Ammon's horn (tissue), 1 donor: Measurements from ENCODE around the gene C7.
"Not testable (repeated sequence)": the region's sequence is repeated elsewhere in the genome, so short reads cannot be mapped to it uniquely, and the experiment has no call there.

Experiments
- DNase-seq: peaks from one replicate; pipeline ENCODE4 v3.0.0-alpha.2; 2016; ENCODE audit warnings: low spot score

The C7 gene

DNA sequence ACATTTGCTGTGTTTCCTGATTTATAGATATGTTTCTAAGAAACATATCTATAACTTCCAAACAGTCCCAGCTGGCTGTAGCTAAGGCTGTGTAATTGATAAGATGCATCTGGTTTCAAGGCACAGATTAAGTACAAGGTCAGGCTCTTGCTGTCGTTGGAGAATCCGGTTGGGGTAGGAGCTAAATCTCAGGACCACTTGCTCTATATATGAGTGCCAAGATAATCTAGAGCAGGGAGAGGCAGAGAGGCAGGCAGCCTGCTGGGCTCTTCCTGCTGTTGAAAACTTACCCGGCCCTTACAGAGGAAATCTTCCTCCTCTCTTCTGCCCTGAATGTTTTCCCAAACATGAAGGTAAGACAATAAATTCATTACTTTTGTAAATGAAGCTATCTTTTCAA lies at the start of gene C7:
Gene C7 (plus strand): TSS at position 234 of the 400 bp plus-strand sequence. CDS start 114 bp downstream, at position 348.
- DNase-seq = no peak

GRCh38 chr5:40860711-40861110 lies 48.6 kb upstream of the C7 start:
- DNase-seq = no peak

GRCh38 chr5:40865004-40865403 lies 44.3 kb upstream of the C7 start:
- not testable (repeated sequence) for DNase-seq

DNA sequence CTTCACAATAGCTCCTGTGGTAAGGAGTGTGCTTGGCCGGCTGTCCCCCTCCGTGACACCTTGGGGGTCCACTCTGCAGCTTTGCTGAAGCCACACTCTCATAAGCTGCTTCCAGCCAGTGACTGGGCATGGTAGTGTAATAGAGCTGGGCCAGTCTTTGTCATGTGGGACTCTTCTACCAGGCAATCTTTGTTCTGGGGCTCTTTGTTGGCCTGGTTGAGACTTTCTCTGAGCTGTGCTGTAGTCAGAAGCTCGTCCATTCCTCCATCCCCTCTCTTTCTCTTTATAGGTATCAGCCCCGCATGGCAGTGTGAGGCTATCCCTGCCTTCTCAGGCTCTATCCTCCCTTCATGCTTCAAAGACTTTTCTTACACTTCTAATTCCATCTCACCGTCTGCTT lies 42.5 kb upstream of the C7 start:
- DNase-seq = no peak

GRCh38 chr5:40869384-40869783 lies 39.9 kb upstream of the C7 start:
- no peak for DNase-seq

- DNase-seq = no peak
These were observed 38.1 kb upstream of the C7 start for GRCh38 chr5:40871177-40871576.

- not testable (repeated sequence) for DNase-seq
These were observed 37.0 kb upstream of the C7 start for GRCh38 chr5:40872253-40872652.

- DNase-seq = no peak
These were observed 35.9 kb upstream of the C7 start for GRCh38 chr5:40873286-40873880.

DNA sequence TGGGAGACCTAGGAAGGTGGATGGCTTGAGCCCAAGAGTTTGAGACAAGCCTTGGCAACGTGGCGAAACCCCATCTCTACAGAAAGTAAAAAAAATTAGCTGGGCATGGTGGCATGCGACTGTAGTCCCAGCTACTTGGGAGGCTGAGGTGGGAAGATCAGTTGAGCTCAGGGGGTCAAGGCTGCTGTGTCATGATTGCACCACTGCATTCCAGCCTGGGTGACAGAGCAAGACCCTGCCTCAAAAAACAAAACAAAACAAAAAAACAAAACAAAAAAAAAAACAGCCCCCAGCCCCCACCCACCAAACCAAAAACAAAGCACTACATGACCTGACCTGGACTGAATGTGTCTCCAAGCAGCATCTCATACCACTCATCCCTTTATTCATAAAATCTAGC lies 33.3 kb upstream of the C7 start:
- no peak for DNase-seq

GRCh38 chr5:40877371-40877988 lies 31.8 kb upstream of the C7 start:
- no peak for DNase-seq

- peak; percentile 9 for DNase-seq
These were observed 29.9 kb upstream of the C7 start for GRCh38 chr5:40879163-40879942.

GRCh38 chr5:40882291-40882690 lies 27.0 kb upstream of the C7 start:
- DNase-seq = no peak

GRCh38 chr5:40883051-40883450 lies 26.2 kb upstream of the C7 start:
- DNase-seq = not testable (repeated sequence)

- not testable (repeated sequence) for DNase-seq
These were observed 13.6 kb upstream of the C7 start for GRCh38 chr5:40895440-40896425.

DNA sequence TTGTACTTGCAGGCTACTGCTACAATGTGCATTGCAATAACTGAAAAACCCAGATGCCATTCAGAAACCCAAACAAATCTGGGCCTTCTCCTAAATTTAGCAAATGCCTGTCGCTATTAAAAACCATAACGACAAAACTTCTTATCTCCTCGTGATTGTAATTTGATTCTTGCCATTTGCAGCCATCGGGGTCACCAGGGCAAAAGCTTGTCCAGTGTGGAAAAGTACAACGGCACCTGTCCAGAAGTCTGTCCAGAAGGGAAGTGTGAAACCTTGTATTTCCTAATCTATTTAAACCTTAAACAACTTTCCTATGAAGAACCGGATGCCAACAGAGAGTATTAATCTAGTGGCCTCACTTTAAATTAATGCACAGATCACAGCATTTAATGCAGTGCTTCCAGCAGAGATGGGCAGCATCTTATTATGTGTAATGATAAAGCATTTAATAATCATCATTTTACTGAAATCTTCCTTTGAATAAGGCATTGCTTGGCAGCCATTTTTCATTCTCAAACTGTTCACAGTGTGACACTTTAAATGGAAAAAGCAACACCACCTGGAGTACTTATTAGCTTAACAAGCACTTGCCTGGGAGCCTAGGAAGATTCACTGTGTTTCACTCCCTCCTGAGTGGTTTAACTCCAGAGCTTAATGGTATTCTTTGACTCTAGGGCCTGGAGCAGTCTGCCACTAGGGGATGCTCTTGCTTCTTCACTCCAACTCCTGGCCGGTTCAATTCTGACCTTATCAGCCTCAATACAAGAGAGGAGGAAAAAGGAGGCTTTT lies 4.9 kb upstream of the C7 start:
- DNase-seq = peak; percentile 73

DNA sequence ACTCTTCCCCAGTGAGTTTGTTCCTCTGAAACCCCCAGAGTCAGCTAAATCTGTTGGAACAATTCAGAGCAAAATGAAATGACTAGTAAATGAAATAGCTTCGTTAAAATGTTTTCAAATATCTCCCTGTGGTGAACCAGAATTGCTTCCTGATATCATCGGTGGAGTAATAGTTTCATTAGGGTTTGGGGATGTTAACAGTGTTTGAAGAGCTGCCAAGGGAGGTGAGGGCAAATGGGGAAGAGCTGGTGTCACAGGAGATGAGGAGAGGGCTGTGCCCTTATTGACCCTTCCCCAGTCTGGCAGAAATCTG lies 4.3 kb upstream of the C7 start:
- DNase-seq = no peak

GRCh38 chr5:40906351-40906751 lies 2.9 kb upstream of the C7 start:
- no peak for DNase-seq

- DNase-seq = no peak
These were observed 426 bp downstream of the C7 start for GRCh38 chr5:40909723-40910122.

- DNase-seq = no peak
These were observed 2.0 kb downstream of the C7 start for GRCh38 chr5:40911266-40911665.

DNA sequence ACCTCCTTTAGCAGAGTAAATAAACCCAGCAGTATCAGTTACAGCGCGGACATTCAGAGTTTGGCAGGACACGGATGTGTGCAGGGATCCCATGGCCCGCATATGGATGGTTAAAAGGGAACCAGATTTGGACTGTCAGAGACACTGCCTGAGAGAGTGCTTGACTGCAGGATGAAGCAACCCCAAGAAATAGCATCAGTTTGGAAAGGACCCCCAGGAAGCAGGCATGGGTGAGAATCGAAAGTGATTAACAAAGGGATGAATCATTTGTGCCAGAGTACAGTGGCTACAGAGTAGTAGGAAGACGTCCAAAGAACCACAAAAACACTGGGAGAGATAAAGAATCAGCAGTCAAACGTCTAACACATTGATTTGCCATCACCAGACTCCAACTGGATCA lies 5.5 kb downstream of the C7 start:
- DNase-seq = no peak

- DNase-seq = no peak
These were observed 6.1 kb downstream of the C7 start for GRCh38 chr5:40915341-40915926.
